GM19452 (cell line): Measurements from ENCODE around the gene CD244.
A peak's percentile ranks its signal among the peaks of the same experiment; 100 is the strongest.

ENCODE experiments used
- ATAC-seq: cut with Tn5 transposase; IDR thresholded peaks from one replicate; pipeline ENCODE4 v1.9.1; 2021; ENCODE audit not compliant: unreplicated experiment

CD244 gene

DNA sequence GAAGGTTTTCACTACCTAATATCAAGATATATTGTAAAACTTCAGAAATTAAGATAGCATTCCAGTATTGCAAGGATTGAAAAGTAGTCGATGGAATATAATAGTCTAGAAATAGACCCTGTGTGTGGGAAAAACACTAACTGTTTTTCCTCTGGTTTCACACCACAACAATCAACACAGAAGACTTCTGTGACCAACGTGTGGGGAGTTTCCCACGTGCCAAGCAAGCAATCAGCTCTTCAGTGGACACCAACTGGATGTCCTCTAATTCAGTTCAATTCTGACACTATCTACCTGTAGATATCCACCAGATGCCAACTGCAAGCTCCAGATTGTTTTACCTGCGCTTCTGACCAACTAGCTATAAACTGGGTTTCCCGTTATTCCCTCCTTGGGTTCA, 12.1 kb downstream of the CD244 start:
- ATAC-seq: no peak

DNA sequence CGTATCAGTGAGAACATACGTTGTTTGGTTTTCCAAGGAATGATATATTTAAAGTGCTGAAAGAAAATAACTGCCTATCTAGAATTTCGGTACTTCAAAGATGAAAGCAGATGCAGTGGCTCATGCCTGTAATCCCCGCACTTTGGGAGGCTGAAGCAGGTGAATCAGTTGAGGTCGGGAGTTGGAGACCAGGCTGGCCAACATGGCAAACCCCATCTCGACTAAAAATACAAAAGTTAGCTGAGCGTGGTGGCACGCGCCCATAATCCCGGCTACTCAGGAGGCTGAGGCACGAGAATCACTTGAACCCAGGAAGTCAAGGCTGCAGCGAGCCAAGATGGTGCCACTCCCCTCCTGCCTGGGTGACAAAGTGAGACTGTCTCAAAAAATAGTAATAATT, 16.4 kb downstream of the CD244 start:
- no peak for ATAC-seq

DNA sequence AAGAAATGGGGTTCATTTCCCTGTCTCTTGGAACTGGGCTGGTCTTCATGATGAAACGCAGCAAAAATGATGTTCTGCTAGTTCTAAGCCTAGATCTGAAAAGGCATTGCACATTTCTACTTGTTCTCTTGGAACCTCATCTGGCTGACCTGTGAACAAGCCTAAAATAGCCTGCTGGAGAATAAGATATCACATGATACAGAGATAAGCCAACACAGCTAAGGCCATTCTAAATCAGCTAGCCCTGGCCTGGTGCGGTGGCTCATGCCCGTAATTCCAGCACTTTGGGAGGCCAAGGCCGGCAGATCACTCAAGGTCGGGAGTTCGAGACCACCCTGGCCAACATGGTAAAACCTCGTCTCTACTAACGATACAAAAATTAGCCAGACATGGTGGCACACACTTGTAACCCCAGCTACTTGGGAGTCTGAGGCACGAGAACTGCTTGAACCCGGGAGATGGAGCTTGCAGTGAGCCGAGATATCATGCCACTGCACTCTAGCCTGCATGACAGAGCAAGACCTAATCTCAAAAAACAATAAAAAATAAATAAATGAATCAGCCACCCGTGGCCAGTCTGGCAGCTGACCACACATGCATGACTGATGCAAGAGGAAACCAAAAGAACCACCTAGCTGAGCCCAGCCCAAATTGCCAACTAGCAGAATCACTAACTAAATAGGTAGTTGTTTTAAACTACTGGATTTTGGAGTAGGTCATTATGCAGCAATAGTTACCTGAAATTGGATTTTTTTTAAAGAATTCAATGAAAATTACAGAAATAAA, 18.0 kb downstream of the CD244 start:
- no peak for ATAC-seq

DNA sequence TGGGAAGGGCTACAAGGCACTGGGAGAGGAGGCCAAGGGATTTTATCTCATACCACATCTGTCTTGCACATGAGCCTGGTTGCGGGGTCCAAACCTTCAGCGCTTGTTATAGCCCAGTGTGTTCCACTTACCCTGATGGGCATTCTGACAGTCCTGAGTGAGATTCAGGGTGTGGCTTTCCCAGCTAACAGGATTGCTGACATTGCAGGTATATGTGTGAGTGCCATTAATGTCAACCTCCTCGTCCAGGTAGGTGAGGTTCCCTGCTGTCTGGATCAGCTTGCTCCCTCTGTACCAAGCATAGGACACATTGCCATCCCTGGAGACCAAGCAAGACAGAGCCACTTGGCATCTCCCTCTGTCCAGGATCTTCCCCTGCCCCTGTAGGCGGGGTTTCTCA, 21.6 kb downstream of the CD244 start:
- no peak for ATAC-seq

DNA sequence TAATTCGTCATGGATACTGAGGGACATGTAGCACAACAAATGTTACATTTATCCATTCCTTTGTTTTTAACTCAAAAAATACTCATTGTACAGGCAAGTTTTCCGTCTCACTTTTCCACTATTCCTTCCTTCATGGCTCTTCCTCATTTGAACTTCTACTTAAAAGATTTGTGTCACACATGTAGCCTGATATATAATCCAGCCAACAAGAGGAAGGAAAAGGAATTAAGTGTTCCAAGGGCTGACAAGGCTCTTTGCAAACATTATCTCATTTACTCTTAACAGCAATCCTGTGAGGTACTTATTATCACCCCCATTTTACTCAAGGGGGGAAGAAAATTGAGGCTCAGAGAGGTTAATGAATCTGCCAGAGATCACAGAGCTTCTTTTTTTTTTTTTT, 22.9 kb downstream of the CD244 start:
- no peak for ATAC-seq

DNA sequence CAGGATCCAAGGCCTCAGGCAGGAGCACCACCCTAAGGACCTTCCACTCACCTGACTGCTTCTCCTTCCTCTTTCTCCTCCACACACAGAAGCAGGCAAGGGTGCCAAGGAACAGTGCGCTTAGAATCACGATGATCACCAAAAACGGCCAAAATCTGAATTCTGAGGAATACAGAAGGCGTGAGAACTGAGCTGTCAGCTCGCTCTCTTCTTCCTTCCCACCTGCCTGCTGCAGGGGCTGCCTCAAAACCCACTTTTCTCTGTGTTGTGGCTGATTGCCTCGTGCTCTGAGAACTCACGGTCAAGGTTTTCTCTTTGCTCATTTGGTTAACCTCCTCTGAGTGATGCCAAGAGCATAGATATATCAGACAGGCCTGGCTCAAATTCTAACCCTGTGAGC, 23.8 kb downstream of the CD244 start:
- ATAC-seq: no peak

DNA sequence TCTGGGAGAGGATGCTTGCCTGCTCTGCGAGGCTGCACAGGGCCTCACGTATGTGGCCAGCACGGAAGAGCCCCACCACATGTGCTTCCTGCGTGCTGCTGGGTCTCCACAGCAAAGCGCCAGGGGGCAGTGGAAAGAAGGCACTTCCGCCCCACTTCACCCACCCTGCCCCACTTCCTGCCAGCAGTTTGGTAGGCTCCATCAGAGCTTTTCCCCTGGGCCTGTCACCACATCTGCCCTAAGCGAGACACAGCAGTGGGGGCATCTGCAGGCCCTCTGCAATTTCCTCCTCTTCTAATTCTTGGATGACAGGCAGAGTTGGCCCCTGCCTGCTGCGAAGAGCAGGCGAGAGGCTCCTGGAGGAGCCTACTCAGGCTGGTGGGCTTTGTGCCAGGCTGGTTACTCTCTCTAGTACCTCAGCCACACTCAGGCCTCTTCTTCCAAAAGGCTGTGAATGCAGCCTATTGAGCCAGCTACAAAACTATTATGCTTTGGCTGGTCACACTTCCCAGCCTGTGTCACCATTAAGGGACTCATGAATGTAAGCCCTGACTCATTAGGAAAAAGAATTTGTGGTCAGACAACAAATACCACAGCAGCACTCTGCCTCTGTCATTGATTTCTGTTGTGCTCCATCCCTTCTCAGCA, 25.0 kb downstream of the CD244 start:
- peak; percentile 78 for ATAC-seq

DNA sequence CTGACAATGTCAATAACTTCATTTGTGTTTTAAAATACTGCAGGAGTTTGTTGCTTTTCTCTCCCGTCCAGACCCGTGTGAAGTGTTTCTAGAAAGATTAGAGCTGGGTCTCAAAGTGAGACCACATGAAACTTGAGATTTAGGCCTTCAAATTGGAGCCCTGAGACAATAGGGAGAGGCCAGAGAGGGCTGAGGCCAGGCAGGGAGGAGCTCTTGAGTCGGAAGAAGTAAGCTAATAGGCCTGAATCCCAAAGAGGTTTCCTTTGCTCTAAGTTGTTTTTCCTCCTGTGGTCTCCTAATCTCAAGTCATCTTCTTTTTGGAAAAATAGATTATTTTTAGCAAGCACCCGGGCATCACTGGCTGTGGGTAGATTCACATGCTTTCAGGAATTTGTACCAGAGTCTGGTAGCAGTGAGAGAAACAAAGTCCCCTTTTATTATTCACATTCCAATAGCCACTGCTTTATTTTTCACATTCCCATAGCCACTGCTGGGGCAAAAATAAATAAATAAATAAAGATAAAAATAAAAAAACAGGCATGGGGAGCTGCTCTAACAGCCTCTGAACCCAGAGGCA, 25.6 kb downstream of the CD244 start:
- no peak for ATAC-seq

DNA sequence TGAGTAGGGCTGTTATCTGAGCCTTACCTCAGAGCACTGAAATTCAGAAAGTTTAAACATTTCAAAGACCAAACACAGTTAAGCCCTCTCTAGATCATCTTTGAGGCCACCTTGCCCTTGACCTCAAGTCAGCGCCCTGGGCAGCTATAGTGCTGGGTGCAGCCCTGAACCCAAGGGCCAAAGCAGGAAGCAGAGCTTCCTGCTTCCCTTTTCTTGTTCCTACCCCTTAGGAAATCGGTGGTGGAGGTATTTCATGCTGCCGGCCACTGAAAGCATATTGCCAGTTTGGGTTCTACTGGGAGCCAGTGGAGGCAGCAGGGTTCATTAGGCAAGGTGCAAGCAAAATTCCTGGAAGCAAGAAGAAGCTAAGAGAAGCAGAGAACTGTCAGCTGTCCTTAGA, 26.1 kb downstream of the CD244 start:
- no peak for ATAC-seq

DNA sequence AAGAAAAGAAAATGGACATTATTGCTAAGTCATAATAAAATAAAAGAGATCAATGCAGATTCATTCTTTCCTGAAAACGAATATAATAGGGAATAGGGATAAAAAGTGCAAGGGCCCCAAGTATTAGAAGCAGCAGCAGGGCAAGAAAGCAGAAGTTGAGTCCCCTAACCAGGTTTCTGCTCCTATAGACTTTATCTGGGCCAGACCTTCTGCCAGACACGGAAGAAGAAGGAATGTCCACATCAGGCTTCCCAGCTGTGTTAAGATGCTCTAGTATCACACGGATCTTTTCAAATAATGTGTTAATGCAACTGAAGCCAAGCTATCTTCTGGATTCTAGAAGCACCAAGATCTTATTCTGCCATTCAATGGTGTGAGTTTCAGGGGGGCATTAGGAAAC, 26.9 kb downstream of the CD244 start:
- ATAC-seq: no peak

DNA sequence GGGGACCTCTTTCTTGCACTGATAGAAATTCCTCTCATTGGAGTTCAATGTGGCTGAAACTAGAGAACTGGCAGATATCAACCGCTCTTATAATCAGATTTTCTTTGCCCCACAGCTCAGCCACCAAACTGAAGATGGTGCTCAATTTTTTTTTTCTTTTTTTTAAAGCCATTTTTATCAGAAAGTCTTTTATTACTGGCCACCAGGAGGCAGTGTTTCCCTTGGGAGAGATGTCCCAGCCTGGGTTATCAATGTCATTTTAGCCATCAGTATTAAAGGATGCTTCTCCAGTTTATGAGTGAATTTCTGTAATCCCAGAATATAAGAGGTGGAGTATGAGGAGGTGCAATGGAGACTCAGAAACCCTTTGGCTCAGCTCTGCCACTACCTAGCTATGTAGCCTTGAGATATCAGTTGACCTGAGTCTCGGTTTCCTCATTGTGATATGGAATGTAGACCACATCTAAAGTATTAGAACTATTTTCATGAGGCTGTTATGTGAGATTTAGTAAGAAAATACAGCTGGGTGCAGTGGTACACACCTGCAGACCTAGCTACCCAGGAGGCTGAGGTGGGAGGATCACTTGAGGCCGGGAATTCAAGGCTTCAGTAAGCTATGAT, 27.6 kb downstream of the CD244 start:
- no peak for ATAC-seq

DNA sequence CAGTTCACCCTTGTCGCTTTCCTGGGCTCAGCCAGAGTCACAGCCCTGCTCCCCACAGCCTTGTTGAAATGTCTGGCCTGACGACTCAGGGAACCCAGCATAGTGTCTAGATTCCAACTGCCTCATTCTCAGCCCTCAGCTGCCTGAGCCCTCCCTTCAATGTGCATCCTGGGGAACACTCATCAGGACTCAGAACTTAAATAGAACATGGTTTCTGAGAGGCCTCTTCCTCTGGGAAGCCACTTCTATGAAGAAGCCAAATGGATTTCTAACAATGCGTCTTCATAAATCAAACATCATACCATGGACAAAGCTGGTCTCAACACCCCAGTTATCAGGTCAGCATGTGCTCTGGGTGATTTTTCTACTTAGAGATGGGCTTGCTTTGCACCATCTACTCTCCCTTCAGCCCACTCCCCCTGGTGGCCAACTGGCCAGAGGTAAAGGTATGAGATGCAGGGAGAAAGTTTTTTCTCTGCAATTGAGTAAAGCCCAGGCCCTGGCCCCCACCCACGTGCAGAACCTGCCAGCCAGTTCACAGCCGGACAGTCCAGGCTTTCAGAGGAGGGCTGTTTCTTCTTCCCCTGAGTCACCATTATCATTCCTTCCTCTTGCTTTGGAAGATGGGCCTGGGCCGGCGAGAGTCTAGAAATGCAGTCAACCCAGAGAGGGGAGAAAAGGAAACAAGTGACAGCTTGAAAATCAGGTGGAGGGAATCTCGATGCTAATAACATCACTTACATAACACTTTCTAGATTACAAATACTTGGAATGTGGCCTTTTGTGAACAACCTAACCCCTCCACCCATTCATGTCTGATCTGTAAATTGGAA, 32.1 kb downstream of the CD244 start:
- no peak for ATAC-seq

DNA sequence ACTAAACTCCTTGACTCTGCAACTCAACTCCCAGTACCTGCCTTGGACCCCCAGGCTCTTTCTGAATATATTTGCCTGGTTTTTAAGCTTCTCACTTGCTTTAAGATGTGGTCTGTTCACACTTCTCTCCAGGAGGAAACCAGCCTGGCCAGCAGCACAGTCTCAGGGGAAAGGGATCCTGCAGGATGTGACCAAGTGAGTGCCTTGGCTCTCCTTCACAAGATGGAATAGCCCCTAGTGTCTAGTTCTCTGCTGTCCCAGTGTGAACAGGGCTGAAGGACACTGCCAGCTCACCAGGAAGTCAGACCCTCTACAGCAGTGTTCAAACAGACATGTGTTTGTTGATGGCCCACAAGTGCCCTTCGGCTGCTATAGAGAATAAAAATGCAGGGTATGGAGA, 32.9 kb downstream of the CD244 start:
- no peak for ATAC-seq

DNA sequence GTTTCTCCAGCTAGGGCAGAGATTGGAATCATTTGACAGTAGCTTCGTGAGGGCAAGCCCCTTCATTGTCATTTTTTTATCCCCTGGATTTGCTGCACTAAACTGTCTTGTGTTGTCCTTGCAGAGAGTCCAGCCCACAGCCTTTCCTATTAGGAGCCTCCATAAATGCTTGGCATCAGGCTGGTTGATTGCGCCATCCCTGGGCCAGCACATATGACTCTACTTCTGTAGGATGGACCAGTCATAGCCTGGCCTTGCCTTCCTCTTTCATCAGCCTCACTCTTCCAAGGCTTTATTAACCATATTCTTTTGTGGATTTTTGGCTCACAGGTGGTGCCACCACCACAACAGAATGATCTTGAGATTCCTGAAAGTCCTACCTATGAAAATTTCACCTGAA, 35.3 kb downstream of the CD244 start:
- ATAC-seq: no peak

DNA sequence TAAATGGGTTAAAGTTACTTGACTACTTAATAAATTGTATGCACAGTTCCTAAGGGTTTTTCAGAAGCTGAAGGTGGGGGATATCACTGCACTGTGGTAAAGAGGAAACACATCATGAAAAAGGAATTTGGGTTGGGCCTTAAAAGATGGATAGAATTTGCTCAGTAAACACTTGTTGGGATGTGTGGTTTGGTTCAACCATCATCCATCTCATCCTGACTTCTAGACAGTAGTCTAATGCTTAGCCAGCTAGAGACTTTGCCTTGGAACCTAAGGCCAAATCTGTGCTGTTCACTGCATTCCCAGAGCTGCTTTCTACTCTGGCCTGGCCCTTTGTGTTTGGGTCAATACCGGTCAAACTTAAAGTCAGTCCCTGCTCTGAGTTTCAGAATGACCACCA, 36.1 kb downstream of the CD244 start:
- no peak for ATAC-seq

DNA sequence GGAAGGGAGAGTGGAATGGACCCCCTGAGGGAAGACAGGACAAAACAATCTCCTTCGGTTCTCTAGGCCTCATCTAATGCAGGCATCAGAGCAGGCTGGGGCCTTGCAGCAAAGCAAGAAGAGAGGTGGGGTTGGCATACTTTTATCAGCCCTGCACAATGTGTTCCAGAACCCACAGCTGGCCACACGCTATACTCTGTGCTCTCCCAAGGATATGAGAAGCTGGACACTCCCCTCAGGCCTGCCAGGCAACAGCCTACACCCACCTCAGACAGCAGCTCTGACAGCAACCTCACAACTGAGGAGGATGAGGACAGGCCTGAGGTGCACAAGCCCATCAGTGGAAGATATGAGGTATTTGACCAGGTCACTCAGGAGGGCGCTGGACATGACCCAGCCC, 39.4 kb downstream of the CD244 start:
- no peak for ATAC-seq

DNA sequence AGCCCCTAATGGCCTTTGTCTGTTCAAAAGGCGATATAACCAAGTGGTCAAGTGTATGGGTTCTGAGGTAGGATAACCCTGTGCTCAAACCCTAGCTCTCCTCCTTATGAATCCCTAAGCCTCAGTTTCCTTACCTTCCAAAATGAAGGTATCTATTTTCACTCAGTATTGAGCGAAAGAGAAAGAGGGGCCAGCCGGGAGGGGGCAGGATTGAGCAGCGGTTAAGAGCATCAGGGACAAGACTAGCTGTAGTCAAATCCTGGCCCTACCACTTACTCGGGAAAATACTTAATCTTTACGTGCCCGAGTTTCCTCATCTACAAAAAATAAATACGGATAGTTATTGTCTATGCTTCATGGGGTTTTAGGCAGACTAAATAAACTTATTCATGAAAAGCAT, 41.1 kb downstream of the CD244 start:
- ATAC-seq: no peak

DNA sequence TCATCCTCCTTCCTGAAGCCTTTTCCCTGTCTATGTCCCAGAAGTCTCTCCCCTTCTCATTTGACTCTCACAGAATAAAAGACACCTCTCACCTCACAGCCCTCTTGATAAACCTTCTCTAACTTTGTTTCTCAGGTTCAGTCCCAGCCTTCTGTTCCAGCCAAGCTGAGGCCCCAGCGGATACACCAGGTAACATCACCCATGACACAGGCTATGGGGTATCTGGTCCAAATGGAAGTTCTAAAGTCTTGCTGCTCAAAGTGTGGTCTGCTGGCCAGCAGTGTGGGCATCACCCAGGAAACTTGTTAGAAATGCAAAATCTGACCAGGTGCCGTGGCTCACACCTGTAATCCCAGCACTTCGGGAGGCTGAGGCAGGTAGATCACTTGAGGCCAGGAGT, 43.5 kb downstream of the CD244 start:
- ATAC-seq: no peak

DNA sequence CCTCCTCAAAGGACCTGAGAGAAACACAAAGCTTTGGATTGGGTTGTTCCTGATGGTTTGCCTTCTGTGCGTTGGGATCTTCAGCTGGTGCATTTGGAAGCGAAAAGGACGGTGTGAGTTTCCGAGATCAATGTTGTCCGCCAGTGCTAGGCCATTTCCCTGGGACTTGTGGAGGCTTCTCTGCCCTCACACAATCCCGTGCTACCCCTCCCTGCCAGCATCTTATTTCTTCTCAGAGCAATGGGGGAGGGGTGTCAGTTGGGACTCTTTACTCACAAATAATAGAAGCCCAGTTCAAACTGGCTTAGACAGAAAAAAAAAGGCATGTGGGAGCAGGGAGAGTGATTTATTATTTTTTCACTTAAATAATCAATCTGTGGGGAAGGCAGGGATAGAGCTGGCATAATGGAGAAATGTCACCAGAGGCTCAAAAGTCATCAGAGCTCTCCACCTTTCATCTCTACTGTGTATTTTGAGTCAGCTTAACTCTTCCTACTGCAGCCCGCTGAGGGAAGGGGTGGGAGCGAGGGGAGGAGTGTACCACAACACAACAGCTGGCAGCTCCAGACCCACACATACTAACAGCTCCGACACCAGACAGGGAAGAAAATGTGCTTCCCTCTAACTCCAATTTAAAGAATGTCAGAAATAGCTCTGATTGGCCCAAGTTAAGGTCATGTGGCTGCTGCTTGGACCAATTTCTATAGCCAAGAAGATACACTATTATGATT, 44.3 kb downstream of the CD244 start:
- no peak for ATAC-seq

DNA sequence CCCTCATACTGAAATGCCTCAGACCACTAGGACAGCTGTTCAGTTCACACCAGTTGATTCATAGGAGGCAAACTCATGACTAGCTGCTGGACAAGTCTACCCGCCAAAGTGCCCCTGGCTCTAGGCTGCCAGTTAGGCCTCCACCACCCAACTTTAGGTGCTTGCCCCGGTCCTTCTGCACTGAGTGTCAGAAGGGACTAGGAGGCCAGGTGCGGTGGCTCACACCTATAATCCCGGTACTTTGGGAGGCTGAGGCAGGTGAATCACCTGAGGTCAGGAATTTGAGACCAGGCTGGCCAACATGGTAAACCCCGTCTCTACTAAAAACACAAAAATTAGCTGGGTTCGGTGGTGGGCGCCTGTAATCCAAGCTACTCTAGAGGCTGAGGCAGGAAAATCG, 47.8 kb downstream of the CD244 start:
- ATAC-seq: no peak

DNA sequence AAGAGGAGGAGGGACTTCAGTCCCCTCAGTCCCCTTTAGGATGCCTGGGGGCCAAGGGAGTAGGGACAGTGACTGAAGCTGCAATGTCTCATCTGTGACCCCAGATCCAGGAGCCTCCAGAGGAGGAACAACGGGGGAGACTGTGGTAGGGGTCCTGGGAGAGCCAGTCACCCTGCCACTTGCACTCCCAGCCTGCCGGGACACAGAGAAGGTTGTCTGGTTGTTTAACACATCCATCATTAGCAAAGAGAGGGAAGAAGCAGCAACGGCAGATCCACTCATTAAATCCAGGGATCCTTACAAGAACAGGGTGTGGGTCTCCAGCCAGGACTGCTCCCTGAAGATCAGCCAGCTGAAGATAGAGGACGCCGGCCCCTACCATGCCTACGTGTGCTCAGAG, 48.4 kb downstream of the CD244 start:
- ATAC-seq: no peak
